Kidney tubule cell (primary cell): ENCODE data around the gene NDUFAF3.

ENCODE experiments used
- DNase-seq: peaks from one replicate; pipeline ENCODE4 v3.0.0-alpha.2; 2018; ENCODE audit warnings: low spot score

NDUFAF3 gene

DNA sequence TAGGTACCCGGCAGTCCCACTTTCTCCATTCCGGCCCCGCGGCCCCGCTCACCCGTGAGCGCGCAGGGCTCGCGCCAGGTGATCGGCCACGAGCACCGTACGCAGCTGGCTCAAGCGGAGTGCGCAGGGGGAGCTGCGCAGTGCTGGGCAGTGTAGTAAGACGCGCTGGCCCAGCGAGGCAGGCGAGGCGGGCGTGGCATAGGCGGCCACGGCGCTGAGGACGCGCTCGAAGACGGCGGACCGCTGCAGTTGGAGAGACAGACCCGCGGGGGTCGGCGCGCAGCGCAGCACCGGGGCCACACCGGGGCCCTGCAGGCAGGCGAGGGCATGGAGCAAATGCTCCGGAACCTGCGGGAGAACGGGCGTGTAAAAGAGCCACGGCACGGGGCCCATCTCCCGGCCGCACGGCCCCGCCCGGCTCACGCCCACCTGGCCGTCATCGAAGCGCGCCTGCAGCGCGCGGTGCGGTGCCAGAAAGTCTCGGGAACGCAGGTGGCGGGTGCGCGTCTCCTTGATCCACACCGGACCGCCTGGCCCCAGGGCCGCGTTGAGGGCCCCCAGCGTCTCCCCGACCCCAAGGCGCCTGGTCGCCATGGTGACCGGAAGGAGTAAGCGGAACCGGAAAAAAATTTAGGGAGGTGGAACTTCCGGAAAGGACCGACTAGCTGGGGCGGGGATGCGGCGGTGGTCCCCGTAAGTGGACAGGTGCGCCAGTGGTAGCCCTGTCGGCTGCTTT, 3.8 kb upstream of the NDUFAF3 start, which contains the start of gene DALRD3:
Gene DALRD3 (minus strand): TSS at position 610 of the 736 bp plus-strand sequence. CDS start 16 bp downstream, at position 594.
- DNase-seq = peak; percentile 75

DNA sequence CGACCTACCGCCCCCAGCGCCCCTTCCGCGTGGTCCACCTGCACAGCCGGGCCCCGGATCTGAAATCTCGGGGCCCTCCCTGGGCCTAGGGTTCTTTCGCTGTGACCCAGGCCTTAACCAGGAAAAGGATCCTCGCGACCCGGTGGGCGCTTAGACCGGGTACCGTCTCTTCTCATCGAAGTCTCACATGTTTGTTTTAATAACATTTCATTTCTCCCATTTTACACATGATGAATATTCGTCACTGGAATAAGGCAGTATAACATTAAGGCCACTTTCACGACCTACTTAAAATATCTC, 3.3 kb upstream of the NDUFAF3 start:
- DNase-seq = no peak

DNA sequence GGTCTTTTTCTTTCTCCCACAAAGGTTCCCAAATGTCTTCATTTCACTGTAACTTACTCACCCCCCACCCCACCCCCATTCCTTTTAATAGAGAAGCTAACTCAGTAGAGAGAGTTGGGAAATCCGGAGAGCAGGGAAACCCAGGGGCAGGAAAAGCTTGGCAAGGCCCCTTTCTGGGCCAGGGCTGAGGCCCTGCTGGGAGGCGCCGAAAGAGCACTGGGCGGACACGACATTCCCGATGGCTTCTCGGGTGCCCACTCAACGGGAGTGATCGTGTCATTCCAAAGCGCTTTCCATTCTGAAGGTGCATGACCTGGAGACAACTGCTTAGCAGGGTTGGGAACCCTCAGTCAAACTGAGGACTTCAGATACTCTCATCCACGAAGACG, 2.0 kb upstream of the NDUFAF3 start:
- no peak for DNase-seq

DNA sequence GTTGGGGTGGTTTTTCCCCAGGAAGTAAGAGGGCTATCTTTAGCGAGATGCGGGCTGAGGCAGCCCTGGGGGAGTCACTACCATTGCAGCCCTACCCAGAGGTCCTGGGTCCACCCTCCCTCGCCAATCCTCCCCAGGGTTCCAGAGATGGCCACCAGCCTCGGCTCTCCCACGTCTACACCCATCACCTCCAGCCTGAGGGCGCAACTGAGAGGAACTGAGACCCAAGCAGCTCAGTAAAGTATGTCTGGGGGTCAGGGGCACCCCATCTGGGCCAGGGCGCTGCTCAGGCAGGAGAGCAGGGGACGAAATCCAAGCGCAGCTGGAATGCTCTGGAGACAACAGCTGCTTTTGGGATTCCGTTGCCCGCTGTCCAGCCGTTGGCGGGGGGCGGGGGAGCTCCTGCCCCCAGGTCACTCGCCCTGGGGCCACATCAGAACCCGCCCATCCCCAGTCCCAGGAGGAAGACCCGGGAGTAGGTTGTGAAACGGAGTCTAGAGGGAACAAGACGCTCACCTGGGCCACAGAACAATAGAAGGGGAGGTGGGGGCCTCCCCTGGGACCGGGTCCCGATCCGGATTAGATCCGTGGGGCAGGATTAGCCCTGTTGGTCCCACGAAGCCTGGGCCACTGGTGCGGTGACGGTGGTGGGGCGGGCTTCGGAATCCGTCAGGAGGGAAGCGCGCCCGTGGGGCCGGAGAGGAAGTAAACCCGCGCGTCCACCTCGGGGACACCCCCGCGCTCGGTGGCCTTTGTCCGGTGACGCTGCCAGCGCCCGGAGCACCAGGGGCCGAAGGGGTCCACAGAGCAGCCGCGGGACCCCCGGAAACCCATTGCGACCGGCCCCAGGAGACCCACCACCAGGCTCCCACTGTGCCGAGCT, 1.4 kb upstream of the NDUFAF3 start:
- DNase-seq = peak; percentile 47

DNA sequence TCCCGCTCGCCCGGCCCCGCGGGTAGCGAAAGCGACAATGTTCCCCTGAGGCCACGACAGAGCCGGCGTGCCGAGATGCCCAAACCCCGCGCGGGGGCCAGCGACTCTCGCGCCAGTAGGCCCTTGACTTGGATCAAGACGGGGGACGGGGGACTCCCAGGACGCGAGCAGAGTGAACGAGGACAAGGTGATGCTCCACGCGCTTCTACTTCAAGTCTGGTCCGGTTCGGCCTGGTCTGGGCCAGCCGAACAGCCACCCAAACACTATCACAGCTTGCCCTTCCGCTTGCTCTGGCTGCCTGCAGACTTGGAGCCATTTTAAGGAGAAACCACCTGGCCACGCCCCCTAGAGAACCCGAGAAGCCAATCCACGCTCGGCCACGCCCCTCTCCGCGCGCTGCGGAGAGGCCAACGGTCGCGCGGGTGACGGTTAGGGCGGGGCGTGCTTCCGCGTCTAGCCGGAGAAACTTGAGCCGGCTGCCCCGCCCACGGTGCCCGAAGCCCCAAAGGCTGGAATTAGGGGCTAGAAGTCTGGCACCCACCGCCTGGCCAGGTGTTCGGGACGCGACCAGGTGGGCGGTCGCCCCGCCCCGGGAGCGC, 608 bp upstream of the NDUFAF3 start:
- peak; percentile 98 for DNase-seq

DNA sequence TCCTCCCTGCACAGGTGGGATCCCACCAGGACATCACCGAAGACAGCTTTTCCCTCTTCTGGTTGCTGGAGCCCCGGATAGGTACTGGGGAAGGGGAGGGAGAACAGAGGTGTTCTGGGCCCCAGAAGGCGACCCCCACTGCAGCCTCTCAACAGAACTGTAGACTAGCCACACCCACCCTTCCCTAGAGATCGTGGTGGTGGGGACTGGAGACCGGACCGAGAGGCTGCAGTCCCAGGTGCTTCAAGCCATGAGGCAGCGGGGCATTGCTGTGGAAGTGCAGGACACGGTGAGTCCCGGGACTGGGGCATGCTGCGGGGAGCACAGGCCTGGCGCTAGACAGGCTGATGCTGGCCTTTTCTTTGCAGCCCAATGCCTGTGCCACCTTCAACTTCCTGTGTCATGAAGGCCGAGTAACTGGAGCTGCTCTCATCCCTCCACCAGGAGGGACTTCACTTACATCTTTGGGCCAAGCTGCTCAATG, 809 bp downstream of the NDUFAF3 start:
- peak; percentile 39 for DNase-seq

DNA sequence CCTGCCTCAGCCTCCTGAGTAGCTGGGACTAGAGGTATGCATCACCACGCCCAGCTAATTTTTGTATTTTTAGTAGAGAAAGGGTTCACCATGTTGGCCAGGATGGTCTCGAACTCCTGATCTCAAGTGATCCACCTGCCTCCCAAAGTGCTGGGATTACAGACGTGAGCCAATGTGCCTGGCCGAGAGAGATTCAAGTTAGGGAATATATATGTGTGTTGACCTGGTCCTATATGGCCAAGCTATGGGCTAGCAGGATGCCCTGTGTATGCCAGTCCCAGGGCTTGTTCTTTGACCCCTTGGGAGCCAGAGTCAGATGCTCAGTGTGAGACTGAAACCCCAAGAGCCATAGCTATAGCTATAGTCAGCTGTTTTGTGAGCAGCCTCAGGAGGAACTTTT, 1.9 kb downstream of the NDUFAF3 start:
- no peak for DNase-seq

DNA sequence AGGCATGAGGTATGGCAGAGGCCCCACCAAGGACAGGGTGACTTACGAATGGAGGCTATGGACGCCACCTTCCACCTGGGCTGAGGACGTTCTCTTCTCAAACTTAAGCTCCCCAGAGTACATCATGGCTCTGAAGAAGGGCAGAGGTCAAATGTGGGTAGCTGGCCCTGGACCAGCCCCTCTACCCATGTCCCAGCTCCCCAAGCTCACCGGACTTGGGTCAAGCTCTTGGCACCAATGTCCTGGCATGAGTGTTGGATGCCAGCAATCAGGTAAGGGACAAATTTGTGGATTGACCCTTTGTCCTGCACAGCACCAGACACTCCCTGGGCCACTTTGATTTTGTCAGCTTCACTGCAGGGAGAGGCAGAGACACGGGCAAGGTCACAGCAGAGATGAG, 2.5 kb downstream of the NDUFAF3 start:
- no peak for DNase-seq

DNA sequence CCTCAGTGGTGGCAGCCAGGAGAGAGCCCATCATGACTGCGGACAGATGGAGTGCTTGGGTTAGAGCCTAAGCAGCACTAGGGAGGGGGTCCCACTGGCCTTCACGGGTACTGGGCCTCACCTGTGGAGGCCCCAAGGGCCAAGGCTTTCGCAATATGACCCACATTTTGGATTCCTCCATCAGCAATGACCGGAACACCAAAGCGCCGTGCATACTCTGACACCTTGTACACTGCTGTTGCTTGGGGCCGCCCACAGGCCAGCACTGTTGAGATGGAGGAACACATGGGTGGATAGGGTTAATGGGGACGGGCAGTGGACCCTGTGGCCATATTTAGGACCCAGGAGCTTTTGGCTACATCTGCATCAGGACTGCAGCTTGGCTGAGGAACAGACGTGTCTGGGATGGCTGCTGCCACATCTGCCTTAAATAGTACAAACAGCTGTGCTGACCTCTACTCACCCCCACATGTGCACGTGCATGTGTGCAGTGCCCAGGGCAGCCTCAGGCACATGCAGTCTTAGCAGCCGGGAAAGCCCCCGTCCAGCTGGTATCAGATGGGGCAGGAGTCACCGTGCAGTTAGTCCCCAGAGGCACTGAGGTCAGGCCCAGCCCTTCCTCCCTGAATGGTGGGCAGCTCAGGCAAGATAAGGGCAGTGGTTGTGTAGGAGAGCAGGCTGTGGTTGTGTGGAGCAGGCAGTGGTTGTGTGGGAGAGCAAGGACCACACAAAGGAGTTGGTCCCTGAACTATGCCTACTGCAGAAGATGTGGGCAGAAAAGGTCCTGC, 3.3 kb downstream of the NDUFAF3 start:
- no peak for DNase-seq

DNA sequence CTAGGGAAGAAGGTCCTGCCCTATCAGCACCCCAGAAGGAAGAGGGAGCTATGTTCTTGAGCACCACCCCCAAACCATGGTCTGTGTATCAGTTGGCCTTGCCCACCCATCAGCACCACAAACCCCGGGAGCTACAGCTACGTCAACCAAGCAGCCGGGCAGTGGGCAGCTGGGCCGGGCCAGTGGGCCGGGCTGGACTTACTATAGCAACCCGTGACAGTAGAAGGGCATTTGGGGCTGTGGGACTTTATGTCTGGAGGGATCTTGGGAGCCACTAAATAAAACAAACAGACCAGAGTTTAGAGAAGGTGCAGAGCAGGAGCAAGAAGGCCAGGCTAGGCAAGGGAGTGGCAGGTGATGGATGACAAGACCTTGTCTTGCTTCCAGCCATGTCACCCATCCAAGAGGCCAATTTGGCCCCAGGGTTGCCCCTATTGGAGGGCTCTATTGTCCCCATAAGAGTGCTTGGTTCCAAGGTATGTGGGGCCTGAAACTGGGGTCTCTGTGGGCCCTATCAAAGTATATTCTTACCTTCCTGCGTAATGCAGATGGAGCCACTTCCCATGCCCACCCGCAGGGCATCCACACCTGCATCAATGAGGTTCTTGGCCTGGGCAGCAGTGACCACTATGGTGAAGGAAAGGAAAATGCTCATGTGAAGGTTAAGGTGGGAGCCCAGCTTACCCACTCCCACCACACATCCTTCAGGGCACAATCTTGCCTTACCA, 4.0 kb downstream of the NDUFAF3 start:
- no peak for DNase-seq

DNA sequence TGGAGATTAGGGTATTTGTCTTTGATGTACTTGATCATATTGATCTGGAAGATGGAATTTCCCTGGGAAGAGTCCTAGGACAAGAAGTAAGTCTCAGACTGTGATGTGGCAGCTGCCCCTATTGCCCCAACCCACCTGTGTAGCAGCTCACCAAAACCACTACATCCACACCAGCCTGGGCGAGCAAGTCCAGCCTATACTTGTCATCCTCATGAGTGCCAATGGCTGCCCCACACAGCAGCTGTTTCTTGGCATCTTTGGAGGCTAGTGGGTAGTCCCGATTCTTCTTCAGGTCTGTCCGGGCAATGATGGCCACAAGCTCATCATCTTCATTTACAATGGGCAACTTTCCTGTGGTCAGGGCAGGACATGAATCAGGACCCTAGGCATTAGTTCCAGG, 4.6 kb downstream of the NDUFAF3 start:
- DNase-seq = no peak

DNA sequence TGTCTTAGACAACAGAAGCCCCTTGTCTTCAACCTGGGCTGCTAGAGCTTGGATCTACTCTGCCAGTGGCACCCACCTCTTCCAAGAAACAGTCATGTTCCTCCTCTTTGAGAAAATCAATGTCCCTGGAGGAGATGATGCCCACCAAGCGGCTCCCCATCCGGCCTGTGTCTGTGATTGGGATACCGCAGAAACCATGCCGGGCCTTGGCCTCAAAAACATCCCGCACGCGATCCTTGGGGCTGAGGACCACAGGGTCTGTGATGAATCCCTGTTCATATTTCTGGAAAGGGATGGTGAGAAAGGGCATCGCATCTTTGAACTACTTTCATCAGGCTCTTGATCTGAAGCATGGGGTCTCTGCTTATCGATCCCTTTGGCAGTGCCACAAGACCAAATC, 5.7 kb downstream of the NDUFAF3 start:
- no peak for DNase-seq

DNA sequence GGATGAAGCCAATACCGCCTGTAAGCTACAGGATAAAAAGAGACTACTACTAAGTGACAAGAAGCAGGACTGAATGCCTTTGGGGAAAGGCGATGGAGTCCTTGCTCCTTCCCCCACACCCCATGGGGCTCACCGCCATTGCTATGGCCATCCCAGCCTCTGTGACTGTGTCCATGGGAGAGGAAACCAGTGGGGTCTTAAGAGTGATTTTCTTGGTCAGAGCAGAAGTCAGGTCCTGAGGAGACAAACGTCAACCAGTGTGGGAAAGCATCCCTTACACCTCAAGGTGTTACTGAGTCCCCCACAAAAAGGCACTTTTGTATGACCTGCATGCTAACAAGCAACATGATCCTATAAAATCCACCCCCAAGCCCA, 6.4 kb downstream of the NDUFAF3 start:
- no peak for DNase-seq

DNA sequence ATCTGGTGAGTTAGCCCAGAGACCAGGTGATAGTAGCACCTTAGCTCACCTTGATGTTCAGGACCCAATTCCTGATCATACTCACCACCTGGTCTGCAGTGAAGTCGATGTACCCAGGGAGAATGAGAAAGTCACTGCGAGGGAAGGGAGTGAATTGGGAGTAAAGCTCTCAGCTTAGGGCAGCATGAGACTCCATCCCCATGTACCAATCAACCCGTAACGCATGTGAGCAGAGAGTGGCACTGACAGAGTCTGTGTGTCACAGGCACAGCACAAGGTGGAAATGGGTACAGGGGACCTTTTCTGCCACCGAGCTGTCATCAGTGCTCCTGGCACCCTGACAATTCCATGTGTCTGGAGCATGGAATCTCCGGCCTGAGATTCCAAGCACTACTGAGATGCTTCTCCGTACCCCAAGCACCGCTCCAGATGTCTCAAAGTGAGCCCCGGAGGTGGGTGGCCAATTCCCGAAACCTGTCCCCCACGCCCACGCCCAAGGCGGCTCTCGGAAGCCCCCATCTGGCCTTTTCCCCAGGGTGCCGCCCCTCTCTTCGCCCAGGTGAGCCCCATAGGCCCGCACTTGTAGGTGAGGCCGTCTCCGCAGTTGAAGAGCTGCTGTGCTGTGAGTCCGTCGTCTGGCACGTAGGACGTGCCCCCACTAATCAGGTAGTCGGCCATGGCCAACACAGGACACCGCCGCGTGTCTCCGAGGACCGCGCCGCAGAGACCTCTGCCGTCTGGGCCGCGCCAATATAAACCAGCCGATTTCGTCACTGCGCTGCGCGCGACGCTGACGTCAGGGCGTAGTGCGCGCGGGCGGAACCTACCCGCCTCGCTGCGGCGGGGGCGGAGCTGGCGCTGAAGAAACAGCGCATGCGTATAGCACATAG, 7.0 kb downstream of the NDUFAF3 start, which contains the start of gene IMPDH2:
Gene IMPDH2 (minus strand): TSS at position 726 of the 890 bp plus-strand sequence. CDS start 48 bp downstream, at position 678.
- DNase-seq = peak; percentile 93

DNA sequence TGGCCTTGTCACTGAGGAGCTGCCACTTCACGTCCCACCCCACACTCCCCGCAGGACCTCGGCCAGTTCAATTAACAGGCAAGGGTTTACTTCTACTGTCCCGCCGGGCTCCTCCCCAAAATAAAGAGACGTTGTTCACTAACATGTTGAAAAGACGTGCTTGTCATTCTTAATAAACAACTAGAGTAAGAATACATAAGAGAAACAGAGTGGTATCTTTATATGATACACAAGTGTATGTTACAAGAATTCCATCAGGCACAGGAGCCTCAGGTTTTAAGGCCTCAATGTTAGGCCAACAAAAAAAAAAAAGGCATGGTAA, 7.6 kb downstream of the NDUFAF3 start:
- no peak for DNase-seq

DNA sequence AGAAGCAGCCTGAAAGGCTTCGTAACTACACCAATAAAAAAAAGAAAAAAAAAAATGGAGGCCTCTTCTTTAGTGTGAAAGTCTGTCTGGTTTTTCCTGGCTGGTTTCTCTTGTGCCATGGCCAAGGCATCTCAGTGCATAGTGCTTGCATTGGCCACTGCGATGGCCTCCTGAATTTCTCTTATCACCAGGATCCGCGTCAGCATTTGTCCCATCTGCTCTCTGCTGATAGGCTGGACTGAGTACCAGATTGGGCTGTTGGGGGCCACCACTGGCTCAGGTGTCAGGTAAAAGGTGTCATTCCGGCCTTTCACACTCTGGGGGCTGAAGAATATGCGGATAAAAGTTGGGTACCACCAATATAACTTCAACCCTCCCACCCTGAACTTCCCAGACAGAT, 8.4 kb downstream of the NDUFAF3 start:
- DNase-seq = no peak

DNA sequence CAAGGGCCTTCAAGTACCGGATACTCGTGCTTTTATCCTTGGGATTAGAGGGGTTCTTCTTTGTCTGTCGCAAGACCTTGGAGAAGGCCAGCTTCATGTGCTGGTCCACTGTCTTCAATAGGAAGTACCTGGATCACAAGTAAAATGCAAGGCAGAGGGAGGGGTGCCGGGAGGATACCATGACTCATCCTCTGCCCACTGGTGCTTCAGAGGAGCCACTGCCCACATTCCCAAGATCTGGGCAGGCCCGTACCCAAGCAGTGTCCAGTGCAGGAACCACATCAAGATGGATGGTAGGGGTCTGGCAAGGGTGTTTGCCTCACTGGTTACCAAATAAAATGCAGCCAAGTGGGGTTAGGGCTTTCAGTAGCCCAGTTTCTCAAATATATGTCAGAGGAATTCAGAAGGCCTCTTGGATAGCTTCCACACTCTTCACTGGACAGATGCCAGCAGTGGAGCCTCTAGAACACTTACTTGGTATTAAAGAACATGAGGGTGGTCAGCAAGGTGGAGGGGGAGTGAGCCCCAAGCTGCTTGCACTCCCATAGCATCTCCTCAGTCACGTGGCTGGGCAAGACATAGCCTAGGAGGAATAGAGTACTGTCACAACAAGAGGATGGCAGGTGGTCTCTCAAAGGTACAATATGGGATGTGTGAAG, 10.9 kb downstream of the NDUFAF3 start:
- DNase-seq = peak; percentile 52

DNA sequence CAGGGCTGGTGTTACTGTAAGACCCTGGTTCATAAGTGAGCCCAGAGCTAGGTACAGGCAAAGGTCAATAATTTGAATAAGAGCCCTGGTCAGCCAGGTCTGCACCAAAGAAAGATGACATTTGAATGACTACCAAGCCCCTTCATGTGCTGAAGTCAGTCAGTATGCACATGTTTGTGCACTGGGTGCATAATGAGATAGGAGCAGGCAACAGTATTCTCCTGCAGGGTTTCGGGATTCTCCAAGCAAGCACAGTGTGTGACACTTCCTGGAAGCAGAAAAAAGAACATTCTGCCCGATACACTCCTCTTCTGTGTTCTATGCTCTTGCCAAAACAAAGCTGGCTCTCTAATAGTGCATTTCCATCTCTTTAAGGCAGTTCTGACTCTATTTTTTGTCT, 12.7 kb downstream of the NDUFAF3 start:
- no peak for DNase-seq

DNA sequence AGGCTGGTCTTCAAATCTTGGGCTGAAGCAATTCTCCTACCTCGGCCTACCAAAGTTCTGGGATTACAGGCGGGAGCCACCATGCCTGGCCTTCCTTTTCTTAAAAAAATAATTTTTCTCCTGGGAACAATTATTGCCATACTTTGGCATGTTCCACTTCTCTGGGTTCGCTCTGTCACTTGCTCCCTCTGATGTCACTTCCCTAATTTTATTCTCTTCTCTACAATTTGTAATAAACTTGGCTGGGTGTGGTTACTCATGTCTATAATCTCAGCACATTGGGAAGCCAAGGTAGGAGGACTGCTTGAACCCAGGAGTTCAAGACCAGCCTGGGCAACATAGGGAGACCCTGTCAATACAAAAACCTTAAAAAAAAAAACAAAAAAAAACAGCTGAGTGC, 13.4 kb downstream of the NDUFAF3 start:
- no peak for DNase-seq

DNA sequence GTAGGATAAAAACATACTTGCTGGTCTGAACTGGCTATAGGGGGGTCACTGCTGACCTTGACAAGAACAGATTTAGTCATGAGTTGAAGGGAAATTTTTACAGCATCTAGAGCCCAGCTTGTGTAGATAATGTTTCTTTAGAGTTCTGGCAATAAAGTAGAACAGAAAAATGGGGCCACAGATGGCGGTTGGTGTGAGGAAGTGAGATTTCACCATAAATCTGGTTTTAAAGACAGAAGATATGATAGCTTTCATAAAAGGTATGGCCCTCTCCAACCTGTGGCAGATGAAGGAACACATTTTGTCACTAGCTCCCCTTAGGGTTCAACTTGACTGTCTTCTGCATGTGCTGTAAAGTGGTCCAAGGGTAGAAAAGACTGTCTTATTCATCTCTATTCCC, 31.6 kb downstream of the NDUFAF3 start:
- DNase-seq = no peak
